ENCODE measurements around the gene TMEM119. TPM values are rescaled to one million over a fixed set of nuclear protein-coding genes. Genes with fewer than 3 reads are reported as not detected.
A peak's percentile ranks its signal among the peaks of the same experiment; 100 is the strongest.

TMEM119 gene
- total RNA-seq (2014; rRNA removed; shearing (Covaris generic)): 225 and 311 TPM in 2 replicates

GRCh38 chr12:108597559-108598471 is at the start of gene TMEM119:
TMEM119 (minus strand) TSS chr12:108598084; CDS start chr12:108592383, 5,701 bp downstream.
- Histone ChIP-seq H3K27ac (peak within 1 kb of the TSS; percentile 31), H3K36me3 (peaks cover 48% of the 10 kb centered on the region), H3K27me3 (replicated peaks) (no peaks in the 10 kb centered on the region), H3K4me3 (peak within 1 kb of the TSS; percentile 42), H3K9me3 (replicated peaks) (0 out of 2 replicates have a peak, but pooled peaks cover 2% of the 10 kb centered on the region), H3K4me1 (replicated peaks) (peaks cover 58% of the 10 kb centered on the region)
- DNase-seq (ENCODE audit: low read depth in 1 of 2, low spot score in 2 of 2): peak; percentile 99 to 100

- Histone ChIP-seq H3K4me3 (no peak overlapping the region), H3K27ac (no peak overlapping the region), H3K36me3 (no peaks in the 10 kb centered on the region), H3K9me3 (replicated peaks) (peaks cover 3% of the 10 kb centered on the region; the same call in 1 of the 2 replicates), H3K4me1 (replicated peaks) (peaks cover 46% of the 10 kb centered on the region), H3K27me3 (replicated peaks) (peaks cover 66% of the 10 kb centered on the region)
- peak; percentile 91 to 92 for DNase-seq (ENCODE audit: low read depth in 1 of 2, low spot score in 2 of 2)
Measured at GRCh38 chr12:108646600-108647579, 49.0 kb upstream of the TMEM119 start.

- Histone ChIP-seq H3K27ac (no peak overlapping the region), H3K36me3 (no peaks in the 10 kb centered on the region), H3K4me1 (replicated peaks) (peaks cover 46% of the 10 kb centered on the region)
Measured at GRCh38 chr12:108645686-108646599, 48.1 kb upstream of the TMEM119 start.

GRCh38 chr12:108644811-108645120 is 46.9 kb upstream of the TMEM119 start:
- peaks cover 65% of the 10 kb centered on the region for H3K27me3 ChIP-seq (replicated peaks)
- no peaks in the 10 kb centered on the region for H3K36me3 ChIP-seq
- H3K4me1 ChIP-seq (replicated peaks): peaks cover 44% of the 10 kb centered on the region
- no peak overlapping the region for H3K4me3 ChIP-seq
- no peak overlapping the region for H3K27ac ChIP-seq
- peaks cover 6% of the 10 kb centered on the region for H3K9me3 ChIP-seq (replicated peaks)
- DNase-seq (ENCODE audit: low read depth in 1 of 2, low spot score in 2 of 2): peak in 1 of 2 experiments; percentile 91

More at GRCh38 chr12:108645686-108646599, 48.1 kb upstream of the TMEM119 start:
- Histone ChIP-seq H3K4me3 (no peak overlapping the region), H3K9me3 (replicated peaks) (peaks cover 4% of the 10 kb centered on the region), H3K27me3 (replicated peaks) (peaks cover 67% of the 10 kb centered on the region)
- peak; percentile 72 to 92 for DNase-seq (ENCODE audit: low read depth in 1 of 2, low spot score in 2 of 2)

- Histone ChIP-seq H3K9me3 (replicated peaks) (peaks cover 6% of the 10 kb centered on the region), H3K27me3 (replicated peaks) (peaks cover 59% of the 10 kb centered on the region), H3K4me3 (no peak overlapping the region), H3K27ac (no peak overlapping the region), H3K4me1 (replicated peaks) (peaks cover 38% of the 10 kb centered on the region), H3K36me3 (no peaks in the 10 kb centered on the region)
- peak; percentile 86 to 95 for DNase-seq (ENCODE audit: low read depth in 1 of 2, low spot score in 2 of 2)
Measured at GRCh38 chr12:108643941-108644810, 46.3 kb upstream of the TMEM119 start.

GRCh38 chr12:108642899-108643654 is 45.2 kb upstream of the TMEM119 start:
- H3K27me3 ChIP-seq (replicated peaks): peaks cover 48% of the 10 kb centered on the region
- H3K36me3 ChIP-seq: no peaks in the 10 kb centered on the region
- DNase-seq (ENCODE audit: low read depth in 1 of 2, low spot score in 2 of 2): peak; percentile 60 to 68
- H3K27ac ChIP-seq: no peak overlapping the region
- H3K4me1 ChIP-seq (replicated peaks): peaks cover 28% of the 10 kb centered on the region
- no peak overlapping the region for H3K4me3 ChIP-seq
- peaks cover 3% of the 10 kb centered on the region for H3K9me3 ChIP-seq (replicated peaks)

- peaks cover 41% of the 10 kb centered on the region for H3K27me3 ChIP-seq (replicated peaks)
- no peaks in the 10 kb centered on the region for H3K36me3 ChIP-seq
- no peak overlapping the region for H3K27ac ChIP-seq
- H3K9me3 ChIP-seq (replicated peaks): peaks cover 3% of the 10 kb centered on the region
- no peak overlapping the region for H3K4me3 ChIP-seq
- DNase-seq (ENCODE audit: low read depth in 1 of 2, low spot score in 2 of 2): peak; percentile 59 to 91
- peaks cover 25% of the 10 kb centered on the region for H3K4me1 ChIP-seq (replicated peaks)
Measured at GRCh38 chr12:108642269-108642870, 44.5 kb upstream of the TMEM119 start.

GRCh38 chr12:108641446-108642268 is 43.8 kb upstream of the TMEM119 start:
- H3K27ac ChIP-seq: no peak overlapping the region
- peaks cover 18% of the 10 kb centered on the region for H3K4me1 ChIP-seq (replicated peaks)
- H3K27me3 ChIP-seq (replicated peaks): peaks cover 35% of the 10 kb centered on the region
- peaks cover 3% of the 10 kb centered on the region for H3K9me3 ChIP-seq (replicated peaks)
- H3K36me3 ChIP-seq: no peaks in the 10 kb centered on the region
- H3K4me3 ChIP-seq: no peak overlapping the region
- peak; percentile 73 to 94 for DNase-seq (ENCODE audit: low read depth in 1 of 2, low spot score in 2 of 2)

GRCh38 chr12:108640802-108641445 is 43.0 kb upstream of the TMEM119 start:
- H3K4me3 ChIP-seq: no peak overlapping the region
- peak; percentile 84 to 96 for DNase-seq (ENCODE audit: low read depth in 1 of 2, low spot score in 2 of 2)
- no peak overlapping the region for H3K27ac ChIP-seq
- no peaks in the 10 kb centered on the region for H3K36me3 ChIP-seq
- H3K4me1 ChIP-seq (replicated peaks): peaks cover 11% of the 10 kb centered on the region
- H3K27me3 ChIP-seq (replicated peaks): peaks cover 32% of the 10 kb centered on the region
- peaks cover 3% of the 10 kb centered on the region for H3K9me3 ChIP-seq (replicated peaks)

- Histone ChIP-seq H3K27me3 (replicated peaks) (peaks cover 17% of the 10 kb centered on the region), H3K36me3 (no peaks in the 10 kb centered on the region), H3K4me3 (no peak overlapping the region), H3K27ac (no peak overlapping the region), H3K9me3 (replicated peaks) (peaks cover 3% of the 10 kb centered on the region; the same call in 1 of the 2 replicates), H3K4me1 (replicated peaks) (peaks cover 6% of the 10 kb centered on the region)
- DNase-seq (ENCODE audit: low read depth in 1 of 2, low spot score in 2 of 2): peak; percentile 72 to 91
Measured at GRCh38 chr12:108638997-108639822, 41.3 kb upstream of the TMEM119 start.
